PC-3 (cell line): Measurements from ENCODE around the gene NENF.

Experiments used
- CTCF ChIP-seq: fragments of 300-600 bp; sonication (generic); conservative IDR thresholded peaks from 2 replicates; pipeline ENCODE4 v1.5.1; 2017; ENCODE audit warnings: antibody characterized with exemption, low read depth, mild to moderate bottlenecking, low read length
- EZH2 ChIP-seq: fragments of 300-600 bp; sonication (generic); IDR thresholded peaks from one replicate; pipeline ENCODE4 v1.6.1; 2017; ENCODE audit warnings: antibody characterized with exemption, mild to moderate bottlenecking, low read length; ENCODE audit not compliant: unreplicated experiment

DNA sequence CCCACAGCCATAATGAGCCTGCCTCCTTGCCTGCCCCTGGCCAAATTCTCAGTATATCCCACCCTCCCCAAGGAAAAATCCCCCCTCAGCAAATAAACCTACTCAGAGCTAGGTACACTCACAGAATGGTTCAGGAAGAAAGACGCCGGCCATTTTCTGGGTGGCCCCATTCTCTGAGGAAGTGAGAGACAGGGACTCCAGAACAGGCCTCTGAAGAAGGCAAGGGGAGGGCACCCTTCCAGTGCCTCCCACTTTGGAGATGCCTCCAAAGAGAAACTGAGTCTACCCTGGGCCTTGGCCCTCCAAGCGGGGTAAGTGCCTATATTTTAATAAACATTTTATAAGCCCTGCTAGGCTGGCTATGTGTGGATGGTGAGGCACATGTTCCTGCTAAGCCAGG, 20.3 kb upstream of the NENF start:
- TF ChIP-seq CTCF (no peak), EZH2 (no peak)
